Lung (tissue), 12 donors: Measurements from ENCODE around the gene CISD3. TPM values are rescaled to one million over a fixed set of nuclear protein-coding genes. Genes with fewer than 3 reads are reported as not detected.

Source experiments
- ATAC-seq: fragments of 200-7000 bp; cut with Tn5 transposase; one replicate; pipeline ENCODE4 v1.9.1; 2020; ENCODE audit warnings: moderate number of reproducible peaks; ENCODE audit not compliant: insufficient read depth, low FRiP score
- DNase-seq, 3 donors: peaks; one replicate each; pipeline ENCODE4 v3.0.0-alpha.2; 2013 to 2017
- H3K27ac ChIP-seq, 2 donors: one replicate each; pipeline ENCODE4 v1.5.1; 2013; ENCODE audit warnings: mild to moderate bottlenecking in 2 of 2, moderate library complexity in 2 of 2, control low read depth in 1 of 2, inconsistent platforms in 1 of 2, low read depth in 1 of 2, low read length in 1 of 2
- H3K27me3 ChIP-seq, 3 donors: one replicate each; pipeline ENCODE4 v1.5.1; 2013; ENCODE audit warnings: low read length in 2 of 3; ENCODE audit not compliant: control insufficient read depth in 3 of 3, insufficient read depth in 3 of 3
- H3K36me3 ChIP-seq, 4 donors: one replicate each; pipeline ENCODE4 v1.5.1; 2013; ENCODE audit warnings: low read length in 4 of 4, mild to moderate bottlenecking in 1 of 4, moderate library complexity in 1 of 4; ENCODE audit not compliant: control insufficient read depth in 4 of 4, insufficient read depth in 4 of 4
- H3K4me1 ChIP-seq, 5 donors: one replicate each; pipeline ENCODE4 v1.5.1; 2013; ENCODE audit warnings: low read length in 5 of 5, mild to moderate bottlenecking in 2 of 5, moderate library complexity in 1 of 5; ENCODE audit not compliant: control insufficient read depth in 5 of 5, insufficient read depth in 5 of 5
- H3K4me3 ChIP-seq: one replicate; pipeline ENCODE4 v1.5.1; 2013; ENCODE audit warnings: mild to moderate bottlenecking, control low read depth, moderate library complexity
- H3K9ac ChIP-seq, 2 donors: one replicate each; pipeline ENCODE4 v1.5.1; 2013; ENCODE audit warnings: low read length in 2 of 2, control low read depth in 1 of 2; ENCODE audit not compliant: insufficient read depth in 1 of 2
- H3K9me3 ChIP-seq, 4 donors: one replicate each; pipeline ENCODE4 v1.5.1; 2013; ENCODE audit warnings: low read length in 3 of 4, mild to moderate bottlenecking in 1 of 4, moderate library complexity in 1 of 4; ENCODE audit not compliant: control insufficient read depth in 4 of 4, insufficient read depth in 3 of 4
- CTCF ChIP-seq: IDR thresholded peaks from 2 replicates; pipeline ENCODE4 v1.5.1; 2012; ENCODE audit warnings: mild to moderate bottlenecking; ENCODE audit errors: control extremely low read depth, extremely low read depth
- WGBS, 2 donors: extraction: QIAGEN DNeasy Blood & Tissue Kit; methylation state at CpG; one replicate each; pipeline ENCODE4 v1.1.7; 2013; 5-methylcytosine and 5-hydroxymethylcytosine counted together
- polyA plus RNA-seq, 2 donors: library from polyadenylated mRNA; stranded (reverse); fragments of 200-250 nt; gene quantifications; one replicate each; pipeline ENCODE4 v1.2.1, GENCODE V29; 2013
- total RNA-seq, 2 donors: library from RNA; depleted of rRNA in 1 of 2; stranded (reverse); fragments of >200 nt in 1 of 2; gene quantifications; one replicate each; pipeline ENCODE4 v1.2.1, GENCODE V29; 2014 to 2021
- donor health status: control.
- donor health status: control.
- donor health status: Bipolar disorder and iron deficiency.
- donor health status: healthy.
- donor health status: DM: yes; HTN: yes; CAD: no.

Gene CISD3
- total and polyA plus RNA-seq, 4 donors = 2.4 to 49.7 (median 38.0) TPM

- Histone ChIP-seq H3K27me3 (no peaks in the 10 kb centered on the region), H3K9ac (peak overlapping the region in 1 of 2 donors; percentile 11), H3K4me1 (peaks cover 3 to 44% (median 10%) of the 10 kb centered on the region in 5 donors), H3K9me3 (no peaks in the 10 kb centered on the region), H3K36me3 (peaks cover 0 to 20% (median 6%) of the 10 kb centered on the region in 4 donors), H3K4me3 (peak overlapping the region; percentile 59), H3K27ac (peak overlapping the region; percentile 87 to 97)
- DNase-seq = peak; percentile 43 to 65 (median 54)
- 0 to 1% methylated on average over 36 to 38 of the region's 38 CpGs for WGBS, 2 donors
- no peak for TF ChIP-seq CTCF
- no peak for ATAC-seq
Observed at GRCh38 chr17:38705803-38706504, 24.2 kb upstream of the CISD3 start.

DNA sequence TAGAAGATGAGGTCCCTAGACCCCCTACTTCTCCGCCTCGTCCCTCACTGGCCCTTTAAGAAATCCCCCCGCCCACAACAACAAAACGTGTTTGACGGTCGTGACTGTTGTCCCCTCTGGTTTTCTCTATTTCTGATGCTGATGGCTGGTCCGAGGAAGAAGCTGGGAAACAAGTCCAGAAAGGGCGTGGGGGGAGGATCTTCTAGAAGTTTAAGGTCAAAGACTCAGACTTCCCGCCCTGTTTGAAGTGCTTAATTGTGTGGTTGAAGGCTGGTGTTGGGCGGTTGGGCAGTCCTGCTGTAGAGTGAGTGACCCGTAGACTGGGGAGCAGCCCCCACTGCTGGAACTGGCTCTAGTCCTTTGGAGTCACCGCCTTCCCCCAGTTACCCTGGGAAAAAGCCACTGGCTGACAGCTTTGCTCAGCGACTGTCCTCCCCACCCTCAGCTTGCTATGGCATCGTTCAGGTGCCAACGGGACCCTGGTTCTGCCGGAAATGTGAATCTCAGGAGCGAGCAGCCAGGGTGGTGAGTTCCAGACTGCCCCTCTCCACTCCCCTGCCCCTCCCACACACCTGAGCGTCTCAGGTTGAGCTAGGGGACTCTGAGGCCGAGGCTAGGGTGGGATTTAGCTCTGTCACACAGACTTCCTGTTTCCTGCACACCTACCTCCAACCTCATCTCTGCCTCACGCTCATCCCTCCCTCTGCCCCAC lies 23.5 kb upstream of the CISD3 start:
- DNase-seq = peak in 1 of 3 donors; percentile 48

GRCh38 chr17:38707678-38708351 lies 22.3 kb upstream of the CISD3 start:
- no peak for TF ChIP-seq CTCF
- H3K9ac ChIP-seq = no peak overlapping the region
- ATAC-seq = no peak
- H3K36me3 ChIP-seq = peaks cover 0 to 36% (median 12%) of the 10 kb centered on the region in 4 donors
- no peaks in the 10 kb centered on the region for H3K9me3 ChIP-seq
- H3K27ac ChIP-seq = no peak overlapping the region
- WGBS, 2 donors = 76 to 81% methylated on average over 21 of the region's 21 CpGs
- H3K4me1 ChIP-seq = peaks cover 0 to 32% (median 7%) of the 10 kb centered on the region in 5 donors
- H3K27me3 ChIP-seq = no peaks in the 10 kb centered on the region
- H3K4me3 ChIP-seq = no peak overlapping the region
- no peak for DNase-seq

More for the DNA sequence above, 23.5 kb upstream of the CISD3 start:
- Histone ChIP-seq H3K27me3 (no peaks in the 10 kb centered on the region), H3K36me3 (peaks cover 0 to 25% (median 7%) of the 10 kb centered on the region in 4 donors), H3K9me3 (no peaks in the 10 kb centered on the region), H3K4me3 (peak overlapping the region; percentile 59), H3K27ac (peak overlapping the region; percentile 87 to 97), H3K4me1 (peaks cover 0 to 40% (median 8%) of the 10 kb centered on the region in 5 donors), H3K9ac (no peak overlapping the region)
- ATAC-seq = no peak
- TF ChIP-seq CTCF = no peak
- WGBS, 2 donors = 13 to 23% methylated on average over 20 of the region's 20 CpGs
